ENCODE data around the gene C8B.

The C8B gene

DNA sequence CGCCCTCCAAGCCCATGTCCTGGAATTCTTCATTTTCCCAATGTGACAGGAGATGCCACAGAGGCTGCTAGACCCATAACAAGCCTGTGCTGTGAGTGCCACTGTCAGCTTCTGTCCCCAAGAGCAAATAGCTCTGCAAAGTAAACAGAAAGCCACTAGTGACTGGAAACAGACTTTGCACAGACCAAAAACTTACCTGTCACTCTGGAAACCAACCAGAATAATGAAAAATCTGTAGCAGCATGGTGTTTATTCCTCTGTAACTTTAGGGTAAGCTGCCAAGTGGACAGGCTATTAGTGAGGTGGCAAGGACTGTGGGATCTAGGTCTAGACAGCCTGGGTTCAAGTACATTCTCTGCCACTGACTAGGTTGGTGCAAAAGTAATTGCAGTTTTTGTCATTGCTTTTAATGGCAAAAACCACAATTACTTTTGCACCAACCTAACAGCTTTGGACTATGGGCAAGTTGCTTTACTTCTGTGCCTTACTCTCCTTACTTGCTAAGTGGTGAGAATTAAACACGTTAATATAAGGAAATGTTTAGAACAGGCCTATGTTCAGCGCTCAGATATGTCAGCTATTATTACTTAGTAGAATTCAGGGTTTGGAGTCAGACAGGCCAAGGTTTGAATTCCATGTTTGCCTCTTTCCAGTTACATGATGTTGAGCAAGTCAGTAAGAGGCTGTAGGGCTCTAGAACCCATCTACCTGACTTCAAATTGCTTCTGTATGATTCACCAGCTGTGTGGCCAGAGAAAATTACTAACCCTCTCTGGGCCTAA, at the start of gene C8B:
Gene C8B, minus strand, starts transcription at position 100 of the 782 bp plus-strand sequence. Its CDS starts 67 bp downstream, at position 33.
- no peak for FAIRE-seq

GRCh38 chr1:57015071-57015470, 49.3 kb upstream of the C8B start:
- FAIRE-seq = no peak

DNA sequence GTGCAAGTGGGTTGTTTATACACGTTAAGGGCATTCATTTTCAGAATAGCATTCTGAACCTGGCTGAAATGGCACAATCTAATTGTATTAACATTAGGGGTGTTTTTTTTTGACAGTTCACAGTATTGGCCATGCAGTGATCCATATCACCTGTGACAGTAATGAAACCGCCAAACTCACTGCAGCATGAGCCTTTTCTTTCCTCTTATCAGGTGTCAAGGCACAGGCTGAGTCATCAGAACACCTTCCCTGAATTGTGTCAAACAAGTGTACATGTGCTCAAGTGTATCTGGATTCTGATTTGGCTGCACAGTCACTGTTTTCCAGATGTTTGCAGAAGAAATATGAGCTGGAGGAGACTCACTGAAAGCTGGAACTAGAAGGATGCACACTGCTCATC, 47.7 kb upstream of the C8B start:
- no peak for FAIRE-seq

DNA sequence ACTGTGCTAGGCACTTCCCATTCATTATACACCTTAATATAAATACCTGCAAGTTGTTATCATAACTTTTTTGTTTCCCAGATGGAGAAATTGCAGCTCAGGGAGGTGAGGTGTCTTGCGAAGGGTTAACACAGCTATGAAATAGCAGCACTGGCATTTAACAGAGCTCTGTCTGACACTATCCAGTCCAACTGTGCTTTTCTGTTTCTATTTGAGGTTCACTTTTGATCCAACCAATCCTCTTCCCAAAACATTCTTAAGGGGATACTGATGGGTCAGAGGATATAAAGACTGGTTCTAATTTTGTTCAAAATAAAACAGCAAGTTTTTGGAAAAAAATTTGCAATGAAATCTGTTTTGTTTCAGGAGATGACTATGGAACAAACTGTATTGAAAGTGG, 46.5 kb upstream of the C8B start:
- no peak for FAIRE-seq

DNA sequence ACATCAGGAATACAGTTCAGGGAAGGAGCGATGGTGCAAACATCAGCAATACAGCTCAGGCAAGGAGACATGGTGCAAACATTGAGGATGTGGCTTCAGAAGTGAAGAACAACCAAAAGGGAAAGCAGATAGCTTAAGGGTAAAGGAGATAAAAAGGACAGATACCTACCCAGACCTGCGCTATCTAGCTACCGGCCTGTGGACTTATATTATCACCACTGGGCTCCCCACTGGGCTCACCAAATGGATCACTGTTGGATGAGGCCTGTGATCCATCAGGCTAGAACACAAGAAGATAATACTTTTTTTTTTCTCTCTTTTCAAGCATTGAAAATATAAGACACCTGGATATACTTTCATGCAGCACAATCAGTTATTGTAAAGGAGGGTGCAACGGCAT, 44.7 kb upstream of the C8B start:
- no peak for FAIRE-seq

DNA sequence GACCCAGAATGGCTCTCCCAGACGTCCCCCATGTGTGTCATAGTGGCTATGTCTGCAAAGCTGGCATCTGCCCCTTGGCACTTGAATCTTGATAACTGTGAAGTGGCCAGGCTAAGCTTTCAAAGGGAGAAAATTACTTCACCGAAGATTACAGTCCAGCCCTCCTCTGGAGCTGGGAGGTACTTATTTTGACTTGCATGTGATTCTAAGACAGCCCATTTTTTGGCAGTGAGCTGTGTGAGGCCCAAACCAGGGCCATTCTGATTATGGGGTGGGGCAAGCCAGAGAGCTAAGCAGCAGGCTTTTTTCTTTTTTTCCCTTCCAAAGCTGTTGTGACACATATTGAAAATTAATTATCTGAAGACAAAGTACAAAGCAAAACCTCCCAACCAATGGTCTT, 42.1 kb upstream of the C8B start:
- FAIRE-seq = no peak

DNA sequence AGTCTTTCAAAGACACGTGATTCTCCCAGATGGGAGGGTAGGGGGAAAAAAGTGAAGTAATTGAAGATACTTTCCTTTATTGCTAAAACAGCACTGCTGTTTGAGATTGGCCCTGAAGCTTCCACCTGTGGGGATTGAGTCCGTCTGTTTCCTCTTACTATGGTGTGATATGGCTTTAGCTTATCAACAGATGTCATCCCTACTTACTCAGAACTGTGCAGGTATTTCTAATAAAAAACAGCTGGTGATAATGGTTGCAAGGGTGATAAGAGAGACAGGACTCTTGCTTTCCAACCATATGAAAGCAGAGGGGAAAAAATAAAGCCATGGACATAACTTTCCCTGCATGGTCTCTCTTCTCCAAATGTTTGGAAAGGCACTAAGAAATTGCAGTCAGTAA, 41.7 kb upstream of the C8B start:
- FAIRE-seq = no peak

- no peak for FAIRE-seq
Measured at GRCh38 chr1:57003398-57004139, 37.8 kb upstream of the C8B start.

GRCh38 chr1:56995414-56996100, 29.7 kb upstream of the C8B start:
- no peak for FAIRE-seq

DNA sequence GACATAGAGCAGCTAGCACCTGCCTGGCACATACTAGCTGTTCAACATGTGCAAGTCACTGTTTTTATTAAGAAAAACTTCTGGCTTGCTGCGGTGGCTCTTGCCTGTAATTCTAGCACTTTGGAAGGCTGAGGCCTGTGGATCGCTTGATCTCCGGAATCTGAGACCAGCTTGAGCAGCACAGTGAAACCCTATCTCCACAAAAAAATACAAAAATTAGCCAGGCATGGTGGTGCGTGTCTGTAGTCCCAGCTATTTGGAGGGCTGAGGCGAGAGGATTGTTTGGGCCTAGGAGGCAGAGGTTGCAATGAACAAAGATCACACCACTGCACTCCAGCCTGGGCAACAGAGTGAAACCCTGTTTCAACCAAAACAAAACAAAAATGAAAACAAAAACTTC, 27.7 kb upstream of the C8B start:
- FAIRE-seq = no peak

GRCh38 chr1:56992318-56993125, 26.7 kb upstream of the C8B start:
- no peak for FAIRE-seq

- FAIRE-seq = no peak
Measured at GRCh38 chr1:56991576-56991975, 25.8 kb upstream of the C8B start.

- no peak for FAIRE-seq
Measured at GRCh38 chr1:56986397-56986796, 20.6 kb upstream of the C8B start.

GRCh38 chr1:56985857-56986256, 20.0 kb upstream of the C8B start:
- FAIRE-seq = no peak

- no peak for FAIRE-seq
Measured at GRCh38 chr1:56983484-56983883, 17.7 kb upstream of the C8B start.

GRCh38 chr1:56979986-56980755, 14.4 kb upstream of the C8B start:
- no peak for FAIRE-seq

DNA sequence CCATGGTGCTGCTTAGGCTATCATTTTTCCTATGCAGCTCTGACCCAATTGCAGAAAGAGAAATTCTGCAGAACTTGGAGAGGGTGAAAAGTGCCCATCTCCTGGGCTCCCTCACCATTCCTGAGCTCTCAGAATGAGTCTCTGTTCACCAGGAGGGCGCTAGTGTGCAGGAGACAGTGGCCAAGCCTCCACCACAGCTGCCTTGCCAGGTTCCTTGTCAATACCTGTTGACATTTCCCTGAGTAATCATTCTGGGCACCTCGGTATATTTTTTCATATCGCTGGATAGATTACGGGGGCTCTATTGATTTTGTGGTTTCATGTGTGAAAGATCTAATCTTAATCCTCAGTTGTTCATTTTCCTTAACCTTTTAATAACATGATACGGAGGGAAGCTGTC, 13.0 kb upstream of the C8B start:
- no peak for FAIRE-seq

GRCh38 chr1:56977910-56978309, 12.1 kb upstream of the C8B start:
- no peak for FAIRE-seq

- no peak for FAIRE-seq
Measured at GRCh38 chr1:56975446-56975845, 9.6 kb upstream of the C8B start.

- no peak for FAIRE-seq
Measured at GRCh38 chr1:56973923-56974742, 8.3 kb upstream of the C8B start.

DNA sequence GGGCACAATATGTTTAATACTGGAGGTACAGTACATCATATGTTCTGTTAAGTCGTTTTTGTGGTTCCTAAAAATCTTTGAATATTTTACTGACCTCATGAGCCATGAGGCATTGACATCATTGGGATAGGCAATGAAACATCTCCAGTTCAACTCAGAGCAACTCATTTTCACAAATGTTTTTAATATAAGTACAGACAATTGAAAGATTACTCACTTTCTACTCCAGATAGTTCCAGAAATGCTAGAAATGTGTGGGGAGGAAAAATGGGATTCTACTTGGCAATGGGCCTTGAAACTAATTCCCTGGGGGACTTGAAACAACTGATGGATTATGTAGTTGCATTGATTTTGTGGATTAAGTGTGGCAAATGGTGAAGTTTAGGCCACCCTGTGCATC, 7.2 kb upstream of the C8B start:
- no peak for FAIRE-seq
